ENCODE data around the gene B4GALNT2. TPM values are rescaled to one million over a fixed set of nuclear protein-coding genes. Genes with fewer than 3 reads are reported as not detected.

B4GALNT2 gene
- total RNA-seq, 1 experiment from 2014 or later, result 0.39 TPM

DNA sequence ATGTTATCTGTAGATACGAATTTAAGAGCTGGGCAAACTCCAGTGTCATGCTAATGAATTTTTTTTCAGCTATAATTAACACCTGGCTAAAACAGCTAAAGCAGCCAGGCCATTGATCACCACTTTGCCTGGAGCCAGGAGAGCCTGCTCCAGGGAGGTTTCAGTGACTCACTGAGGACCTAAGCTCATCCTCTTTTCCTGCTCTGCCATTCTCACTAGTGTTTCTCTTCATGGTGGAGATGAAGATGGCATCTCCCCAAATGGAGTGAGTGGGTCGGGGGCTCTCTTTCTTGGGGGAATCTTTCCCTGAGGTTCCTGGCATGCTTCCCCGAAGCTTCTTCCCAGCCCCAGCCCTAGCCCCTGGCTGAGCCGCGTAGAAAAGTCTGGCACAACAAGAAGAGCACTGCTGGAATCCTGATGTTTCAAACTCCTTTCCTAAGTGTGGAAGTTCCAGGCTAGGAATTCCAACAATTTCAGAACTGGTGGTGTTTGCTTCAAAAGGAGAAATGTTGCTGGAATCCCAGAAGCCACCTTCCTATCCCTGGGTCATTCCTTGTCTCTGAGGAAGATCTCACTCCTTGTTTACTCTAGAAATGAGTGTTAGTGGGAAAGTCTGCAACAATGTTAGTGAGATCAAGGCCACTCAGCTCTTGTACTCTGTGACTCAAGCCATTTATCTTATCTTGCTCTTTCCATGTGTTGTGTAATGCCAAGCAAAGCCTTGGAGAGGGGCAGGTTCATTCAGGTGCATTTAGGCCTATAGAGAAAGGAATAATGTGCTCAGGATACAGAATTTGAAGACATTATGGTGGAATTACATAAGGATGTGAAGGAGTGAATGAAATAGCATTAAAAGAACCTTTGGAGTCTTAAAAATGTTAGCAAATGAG, 26.0 kb upstream of the B4GALNT2 start:
- H3K27ac ChIP-seq, result peak overlapping the region; percentile 47
- no peaks in the 10 kb centered on the region for H3K27me3 ChIP-seq (replicated peaks)
- DNase-seq (ENCODE audit: low read depth in 1 of 2, low spot score in 2 of 2), result peak; percentile 50 to 73
- no peaks in the 10 kb centered on the region for H3K9me3 ChIP-seq (replicated peaks)
- H3K4me1 ChIP-seq (replicated peaks), result peaks cover 45% of the 10 kb centered on the region
- H3K4me3 ChIP-seq, result no peak overlapping the region
- H3K36me3 ChIP-seq, result no peaks in the 10 kb centered on the region

DNA sequence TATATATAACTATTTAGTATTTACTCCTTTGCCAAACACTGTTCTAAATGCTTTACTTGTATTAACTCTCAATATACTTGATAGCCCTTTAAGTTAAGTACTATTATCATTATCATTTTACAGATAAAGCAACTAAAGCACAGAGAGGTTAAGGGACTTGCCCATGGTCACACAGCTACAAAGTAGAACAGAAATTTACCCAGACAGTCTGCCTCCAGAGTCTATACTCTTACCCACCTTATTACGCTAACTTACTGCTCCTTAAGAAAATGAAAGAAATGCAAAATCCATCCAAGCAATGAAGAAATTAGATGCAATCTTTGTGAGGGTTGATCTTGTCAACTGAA, 25.4 kb upstream of the B4GALNT2 start:
- H3K9me3 ChIP-seq (replicated peaks), result no peaks in the 10 kb centered on the region
- no peak for DNase-seq (ENCODE audit: low read depth in 1 of 2, low spot score in 2 of 2)
- no peak overlapping the region for H3K4me3 ChIP-seq
- H3K27me3 ChIP-seq (replicated peaks), result no peaks in the 10 kb centered on the region
- peaks cover 42% of the 10 kb centered on the region for H3K4me1 ChIP-seq (replicated peaks)
- H3K36me3 ChIP-seq, result no peaks in the 10 kb centered on the region
- peak overlapping the region; percentile 47; the same call in 1 of the 2 replicates for H3K27ac ChIP-seq

DNA sequence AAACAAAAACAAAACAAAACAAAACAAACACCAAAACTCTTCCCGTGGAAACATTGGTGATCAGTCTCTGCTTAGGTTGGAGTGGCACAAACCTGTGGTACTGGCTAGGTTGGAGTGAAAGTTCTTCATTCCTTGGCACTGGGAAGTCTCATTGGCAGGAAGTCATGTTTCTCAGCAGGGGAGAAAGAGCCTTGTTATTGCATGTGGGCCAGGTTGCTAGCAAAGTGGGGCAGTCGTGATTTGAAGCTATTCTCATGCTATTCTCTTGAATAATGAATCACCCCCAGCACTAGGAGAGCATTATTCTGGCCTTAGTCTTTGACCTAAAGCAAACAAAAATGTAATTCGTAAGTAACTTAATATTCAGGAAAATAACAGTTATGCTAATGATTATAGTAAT, 24.3 kb upstream of the B4GALNT2 start:
- no peaks in the 10 kb centered on the region for H3K36me3 ChIP-seq

DNA sequence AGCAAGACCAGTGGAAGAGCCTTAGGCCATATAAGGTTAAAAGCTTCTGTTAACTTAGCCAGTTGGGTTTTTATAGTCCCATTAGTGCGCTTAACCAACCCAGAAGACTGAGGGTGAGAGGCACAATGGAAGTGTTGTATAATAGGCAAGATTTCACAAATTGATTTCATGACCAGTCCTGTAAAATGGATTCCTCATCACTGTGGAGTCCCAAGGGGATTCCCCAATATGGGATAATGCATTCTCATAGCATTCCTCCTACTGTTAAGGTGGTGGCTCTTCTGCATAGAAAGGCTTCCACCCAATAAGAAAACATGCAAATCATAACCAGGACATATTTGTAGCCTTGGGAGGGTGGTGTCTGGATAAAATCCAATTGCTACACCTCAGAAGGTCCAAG, 22.1 kb upstream of the B4GALNT2 start:
- no peak overlapping the region for H3K4me3 ChIP-seq
- no peaks in the 10 kb centered on the region for H3K27me3 ChIP-seq (replicated peaks)
- DNase-seq (ENCODE audit: low read depth in 1 of 2, low spot score in 2 of 2), result no peak
- no peaks in the 10 kb centered on the region for H3K36me3 ChIP-seq
- no peak overlapping the region for H3K27ac ChIP-seq
- no peaks in the 10 kb centered on the region for H3K9me3 ChIP-seq (replicated peaks)
- H3K4me1 ChIP-seq (replicated peaks), result peaks cover 36% of the 10 kb centered on the region

More for the DNA sequence above, 24.3 kb upstream of the B4GALNT2 start:
- H3K4me1 ChIP-seq (replicated peaks), result peaks cover 39% of the 10 kb centered on the region
- peak overlapping the region; percentile 12 for H3K27ac ChIP-seq
- no peaks in the 10 kb centered on the region for H3K9me3 ChIP-seq (replicated peaks)
- peak; percentile 39 to 50 for DNase-seq (ENCODE audit: low read depth in 1 of 2, low spot score in 2 of 2)
- H3K27me3 ChIP-seq (replicated peaks), result no peaks in the 10 kb centered on the region
- no peak overlapping the region for H3K4me3 ChIP-seq

DNA sequence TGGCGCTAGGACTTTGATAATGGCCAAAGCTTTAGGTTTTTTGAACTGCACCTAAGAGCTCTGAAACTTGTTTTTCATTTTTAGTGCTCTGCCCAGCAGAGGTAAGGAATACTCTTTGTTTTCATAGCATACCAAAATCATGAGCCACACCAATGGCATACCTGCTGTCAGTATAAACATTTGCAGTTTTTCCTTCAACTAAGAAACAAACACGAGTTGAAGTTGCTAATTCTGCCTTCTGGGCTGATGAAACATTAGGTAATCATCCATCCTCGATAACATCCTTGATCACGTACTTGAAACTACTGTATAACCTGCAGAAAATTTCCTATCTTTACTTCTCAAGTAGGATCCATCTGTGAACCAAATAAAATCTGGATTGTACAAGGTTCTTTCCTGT, 20.6 kb upstream of the B4GALNT2 start:
- no peak for DNase-seq (ENCODE audit: low read depth in 1 of 2, low spot score in 2 of 2)
- no peak overlapping the region for H3K4me3 ChIP-seq
- H3K36me3 ChIP-seq, result no peaks in the 10 kb centered on the region
- H3K4me1 ChIP-seq (replicated peaks), result peaks cover 23% of the 10 kb centered on the region
- H3K27me3 ChIP-seq (replicated peaks), result no peaks in the 10 kb centered on the region
- no peak overlapping the region for H3K27ac ChIP-seq
- H3K9me3 ChIP-seq (replicated peaks), result no peaks in the 10 kb centered on the region

DNA sequence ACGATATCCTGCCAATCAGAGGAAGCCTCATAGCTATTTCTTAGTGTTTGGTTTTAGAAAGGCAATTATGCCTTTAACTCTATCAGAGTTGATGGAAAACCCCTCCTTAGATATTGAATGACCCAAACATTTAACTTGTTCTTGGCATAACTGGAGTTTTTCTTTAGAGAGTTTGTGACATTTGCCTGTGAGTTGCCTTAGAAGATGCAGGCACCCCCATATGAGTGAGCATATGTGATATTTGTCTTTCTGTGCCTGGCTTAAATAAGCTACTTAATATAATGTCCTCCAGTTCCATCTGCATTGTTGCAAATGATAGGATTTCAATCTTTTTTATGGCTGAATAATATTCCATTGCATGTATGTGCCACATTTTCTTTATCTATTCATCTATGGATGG, 19.6 kb upstream of the B4GALNT2 start:
- Histone ChIP-seq H3K4me1 (replicated peaks) (peaks cover 22% of the 10 kb centered on the region), H3K9me3 (replicated peaks) (no peaks in the 10 kb centered on the region)
- DNase-seq (ENCODE audit: low read depth in 1 of 2, low spot score in 2 of 2), result no peak

DNA sequence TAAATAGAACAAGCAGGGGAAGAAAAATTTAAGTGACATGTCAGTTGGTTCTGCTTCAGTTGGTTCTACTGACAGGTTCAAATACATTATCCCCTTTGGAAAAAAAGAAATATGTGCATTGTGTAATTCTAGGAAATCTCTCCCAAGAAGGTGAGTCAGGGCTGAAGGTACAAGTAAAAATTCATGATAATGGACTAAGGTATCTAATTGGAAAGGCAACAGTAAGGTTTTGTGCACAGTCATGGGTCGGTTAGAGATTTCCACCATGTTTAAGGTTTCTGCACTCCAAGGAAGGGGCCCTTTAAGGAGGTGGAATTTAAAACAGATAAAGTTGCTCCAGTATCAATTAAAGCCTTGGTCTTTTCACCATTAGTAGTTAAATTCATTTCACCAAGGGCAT, 17.9 kb upstream of the B4GALNT2 start:
- no peaks in the 10 kb centered on the region for H3K9me3 ChIP-seq (replicated peaks)
- H3K27ac ChIP-seq, result no peak overlapping the region
- no peak overlapping the region for H3K4me3 ChIP-seq
- no peak for DNase-seq (ENCODE audit: low read depth in 1 of 2, low spot score in 2 of 2)
- no peaks in the 10 kb centered on the region for H3K27me3 ChIP-seq (replicated peaks)
- H3K4me1 ChIP-seq (replicated peaks), result peaks cover 13% of the 10 kb centered on the region
- H3K36me3 ChIP-seq, result no peaks in the 10 kb centered on the region

More for the DNA sequence above, 19.6 kb upstream of the B4GALNT2 start:
- no peaks in the 10 kb centered on the region for H3K27me3 ChIP-seq (replicated peaks)
- no peak overlapping the region for H3K4me3 ChIP-seq
- no peak overlapping the region for H3K27ac ChIP-seq
- H3K36me3 ChIP-seq, result no peaks in the 10 kb centered on the region

- H3K4me1 ChIP-seq (replicated peaks), result peaks cover 10% of the 10 kb centered on the region
- H3K9me3 ChIP-seq (replicated peaks), result no peaks in the 10 kb centered on the region
- H3K4me3 ChIP-seq, result no peak overlapping the region
- no peaks in the 10 kb centered on the region for H3K36me3 ChIP-seq
- no peaks in the 10 kb centered on the region for H3K27me3 ChIP-seq (replicated peaks)
- no peak overlapping the region for H3K27ac ChIP-seq
- DNase-seq (ENCODE audit: low read depth in 1 of 2, low spot score in 2 of 2), result no peak
Observed at GRCh38 chr17:49117587-49118230, 14.9 kb upstream of the B4GALNT2 start.

DNA sequence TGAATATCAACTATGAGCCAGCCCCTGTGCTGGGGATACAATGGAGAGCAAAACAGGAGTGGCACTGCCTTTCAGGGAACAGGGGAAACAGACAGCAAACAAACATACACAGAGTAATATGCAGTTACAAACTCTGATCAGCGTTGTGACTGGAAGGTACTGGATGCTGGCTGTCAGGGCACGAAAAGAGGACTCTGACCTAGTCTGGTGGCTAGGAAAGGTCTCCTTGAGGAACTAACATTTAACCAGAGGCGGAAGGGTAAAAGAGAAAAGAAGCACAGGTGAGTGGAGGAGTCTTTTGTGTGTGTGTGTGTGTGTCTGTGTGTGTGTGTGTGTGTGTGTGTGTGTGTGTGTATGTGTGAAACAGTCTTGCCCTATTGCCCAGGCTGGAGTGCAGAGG, 12.4 kb upstream of the B4GALNT2 start:
- Histone ChIP-seq H3K4me3 (no peak overlapping the region), H3K9me3 (replicated peaks) (no peaks in the 10 kb centered on the region), H3K36me3 (no peaks in the 10 kb centered on the region), H3K27me3 (replicated peaks) (no peaks in the 10 kb centered on the region), H3K27ac (no peak overlapping the region), H3K4me1 (replicated peaks) (peaks cover 10% of the 10 kb centered on the region)
- DNase-seq (ENCODE audit: low read depth in 1 of 2, low spot score in 2 of 2), result no peak

DNA sequence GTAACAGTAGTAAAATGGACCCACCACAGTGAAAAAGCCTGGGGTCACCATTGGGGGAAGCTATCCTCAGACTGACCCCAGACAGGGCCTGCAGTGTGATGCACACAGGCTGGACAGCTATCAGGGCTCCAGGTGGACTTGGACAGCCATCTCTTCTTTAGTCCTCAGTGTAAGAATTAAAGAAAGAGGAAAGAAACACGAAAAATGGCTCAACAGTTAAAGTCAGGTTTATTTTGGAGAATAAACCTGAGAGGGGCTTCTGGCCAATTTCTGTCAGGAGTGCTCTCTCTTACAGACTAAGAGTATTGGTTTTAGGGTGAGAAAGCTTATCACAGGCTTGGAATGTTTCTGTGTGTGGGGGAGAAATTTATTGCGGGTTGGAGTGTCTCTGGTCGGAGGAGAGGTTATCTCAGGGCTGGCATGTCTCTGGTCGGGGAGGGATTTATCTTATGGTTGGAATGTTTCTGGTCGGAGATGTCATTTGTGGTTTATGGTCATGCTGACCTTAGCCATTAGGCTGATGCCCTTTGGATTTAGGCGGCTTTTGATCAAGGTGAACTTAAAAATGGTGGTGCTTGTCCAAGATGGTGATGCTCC, 10.8 kb upstream of the B4GALNT2 start:
- Histone ChIP-seq H3K4me3 (no peak overlapping the region), H3K4me1 (replicated peaks) (peaks cover 10% of the 10 kb centered on the region), H3K9me3 (replicated peaks) (no peaks in the 10 kb centered on the region), H3K36me3 (no peaks in the 10 kb centered on the region), H3K27ac (no peak overlapping the region), H3K27me3 (replicated peaks) (no peaks in the 10 kb centered on the region)
- no peak for DNase-seq (ENCODE audit: low read depth in 1 of 2, low spot score in 2 of 2)

- no peak overlapping the region for H3K4me3 ChIP-seq
- no peaks in the 10 kb centered on the region for H3K36me3 ChIP-seq
- no peak overlapping the region for H3K27ac ChIP-seq
- H3K27me3 ChIP-seq (replicated peaks), result no peaks in the 10 kb centered on the region
- no peaks in the 10 kb centered on the region for H3K9me3 ChIP-seq (replicated peaks)
- DNase-seq (ENCODE audit: low read depth in 1 of 2, low spot score in 2 of 2), result no peak
- peaks cover 3% of the 10 kb centered on the region for H3K4me1 ChIP-seq (replicated peaks)
Observed at GRCh38 chr17:49122566-49122965, 10.0 kb upstream of the B4GALNT2 start.

DNA sequence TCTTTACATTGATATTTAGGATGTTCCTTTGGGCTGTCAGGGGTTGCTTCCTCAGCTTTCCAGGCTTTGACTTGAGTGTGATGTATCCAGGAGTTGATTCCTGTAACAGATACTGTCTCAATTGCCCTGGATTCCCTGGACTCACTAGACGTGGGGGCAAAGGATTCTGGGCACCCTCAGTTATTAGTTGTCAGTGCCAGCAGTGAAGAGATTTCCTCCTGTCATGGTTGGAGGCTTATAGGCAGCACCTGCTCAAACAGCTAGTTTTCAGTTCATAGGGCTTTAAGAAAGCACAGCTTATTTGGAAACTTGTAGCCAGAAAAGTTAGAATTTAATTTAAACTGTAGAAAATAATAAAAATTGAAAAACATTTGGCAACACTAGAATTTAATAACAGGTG, 9.5 kb upstream of the B4GALNT2 start:
- Histone ChIP-seq H3K4me3 (no peak overlapping the region), H3K27me3 (replicated peaks) (no peaks in the 10 kb centered on the region), H3K27ac (no peak overlapping the region), H3K4me1 (replicated peaks) (no peaks in the 10 kb centered on the region), H3K9me3 (replicated peaks) (no peaks in the 10 kb centered on the region), H3K36me3 (no peaks in the 10 kb centered on the region)
- DNase-seq (ENCODE audit: low read depth in 1 of 2, low spot score in 2 of 2), result no peak

- Histone ChIP-seq H3K4me3 (no peak overlapping the region), H3K36me3 (no peaks in the 10 kb centered on the region), H3K27me3 (replicated peaks) (no peaks in the 10 kb centered on the region), H3K27ac (no peak overlapping the region), H3K4me1 (replicated peaks) (0 out of 2 replicates have a peak, but pooled peaks cover 4% of the 10 kb centered on the region), H3K9me3 (replicated peaks) (no peaks in the 10 kb centered on the region; the same call in 1 of the 2 replicates)
- DNase-seq (ENCODE audit: low read depth in 1 of 2, low spot score in 2 of 2), result no peak
Observed at GRCh38 chr17:49125449-49125848, 7.1 kb upstream of the B4GALNT2 start.
